DMS 273 (cell line): ENCODE results near the gene RILPL2.
"Not testable (repeated sequence)": the region's sequence is repeated elsewhere in the genome, so short reads cannot be mapped to it uniquely, and the experiment has no call there.

Source experiments
- DNase-seq: peaks from one replicate; lab custom pipeline; 2025; ENCODE audit not compliant: unreplicated experiment; lab: John Stamatoyannopoulos, UW

The RILPL2 gene, protein sequence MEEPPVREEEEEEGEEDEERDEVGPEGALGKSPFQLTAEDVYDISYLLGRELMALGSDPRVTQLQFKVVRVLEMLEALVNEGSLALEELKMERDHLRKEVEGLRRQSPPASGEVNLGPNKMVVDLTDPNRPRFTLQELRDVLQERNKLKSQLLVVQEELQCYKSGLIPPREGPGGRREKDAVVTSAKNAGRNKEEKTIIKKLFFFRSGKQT

DNA sequence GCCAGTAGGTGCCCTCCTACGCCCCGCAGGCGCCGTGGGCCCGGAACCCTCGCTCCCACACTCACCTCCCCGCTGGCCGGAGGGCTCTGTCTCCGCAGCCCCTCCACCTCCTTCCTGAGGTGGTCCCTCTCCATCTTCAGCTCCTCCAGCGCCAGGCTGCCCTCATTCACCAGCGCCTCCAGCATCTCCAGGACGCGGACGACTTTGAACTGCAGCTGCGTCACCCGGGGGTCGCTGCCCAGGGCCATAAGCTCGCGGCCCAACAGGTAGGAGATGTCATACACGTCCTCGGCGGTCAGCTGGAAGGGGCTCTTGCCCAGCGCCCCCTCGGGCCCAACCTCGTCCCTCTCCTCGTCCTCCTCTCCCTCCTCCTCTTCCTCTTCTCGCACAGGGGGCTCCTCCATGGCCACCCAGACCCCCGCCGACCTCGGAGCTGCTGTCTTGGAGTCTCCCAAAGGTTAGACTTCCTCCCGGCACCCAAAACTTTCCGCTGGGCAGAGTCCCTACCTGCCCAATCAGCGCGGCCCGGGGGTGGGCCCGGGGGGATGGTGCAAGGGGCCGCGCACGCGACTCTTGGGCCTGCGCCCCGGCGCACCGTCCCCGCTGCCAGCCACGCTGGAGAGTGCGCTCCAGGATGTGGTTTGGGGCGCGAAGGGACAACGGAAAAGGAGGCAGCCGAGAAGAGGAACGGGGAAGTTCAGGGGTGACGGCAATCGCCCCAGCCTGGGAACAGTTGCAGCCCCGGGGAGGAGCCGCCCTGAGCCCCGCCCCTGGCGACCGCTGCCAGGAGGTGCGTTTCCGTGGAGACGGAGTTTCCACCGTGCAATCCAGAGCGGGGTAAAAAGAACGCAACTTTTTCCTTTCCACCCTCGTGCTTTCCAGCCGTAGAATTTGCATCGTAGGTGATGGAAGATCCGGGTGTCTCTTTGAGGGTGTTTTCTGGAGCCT is at the start of gene RILPL2:
RILPL2 (minus strand) TSS at position 668 of the 948 bp plus-strand sequence; CDS start at position 404, 264 bp downstream.
- peak; percentile 86 for DNase-seq

DNA sequence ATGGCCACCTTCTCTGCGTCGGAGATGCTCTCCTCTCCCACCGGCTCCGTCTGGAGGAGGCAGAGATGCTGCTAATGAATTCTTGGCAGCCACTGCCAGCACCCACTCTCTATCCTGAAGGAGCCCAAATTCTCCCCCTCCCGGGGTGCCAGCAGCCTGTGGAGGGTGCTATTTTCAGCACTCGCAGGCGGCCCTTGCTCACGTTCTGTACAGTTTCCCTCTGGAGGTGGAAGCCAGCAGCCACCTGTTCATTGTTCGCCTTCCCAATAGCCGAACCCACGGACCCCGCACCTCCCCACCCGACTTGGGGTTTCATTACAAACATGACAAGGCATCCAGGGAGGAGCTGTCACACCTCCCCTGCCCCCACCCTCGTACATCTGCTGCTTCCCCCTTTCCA is 49.3 kb upstream of the RILPL2 start:
- no peak for DNase-seq

DNA sequence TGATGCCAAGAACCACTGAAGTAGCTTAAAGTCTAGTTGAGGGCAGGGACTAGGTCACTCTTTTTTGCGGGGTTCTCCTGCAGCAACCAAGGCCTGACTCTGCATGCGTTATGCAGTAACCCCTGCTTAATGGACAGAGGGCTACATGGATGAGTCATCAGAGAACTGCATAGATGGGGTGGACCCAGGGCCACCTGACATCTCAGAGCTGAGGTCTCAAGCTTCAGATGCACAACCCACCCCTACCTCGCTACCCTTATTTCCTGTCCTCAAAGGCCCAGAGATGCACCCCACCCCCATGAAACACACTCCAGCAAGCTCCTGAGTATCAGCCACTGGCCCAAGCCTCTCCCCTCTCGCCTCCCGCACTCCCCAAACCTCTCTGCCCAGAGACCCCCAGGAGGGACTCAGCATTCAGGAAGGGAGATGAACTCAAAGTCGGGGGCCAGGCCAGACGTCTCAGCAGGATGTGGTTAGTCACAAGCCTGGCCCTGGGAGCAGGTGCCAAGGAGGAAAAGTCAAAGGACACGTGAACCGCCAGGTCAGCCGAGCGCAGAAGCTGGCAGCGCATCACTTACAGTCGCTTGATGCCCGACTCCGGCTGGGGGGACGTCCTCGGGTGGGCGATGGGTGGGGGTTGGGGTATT is 47.2 kb upstream of the RILPL2 start:
- no peak for DNase-seq

DNA sequence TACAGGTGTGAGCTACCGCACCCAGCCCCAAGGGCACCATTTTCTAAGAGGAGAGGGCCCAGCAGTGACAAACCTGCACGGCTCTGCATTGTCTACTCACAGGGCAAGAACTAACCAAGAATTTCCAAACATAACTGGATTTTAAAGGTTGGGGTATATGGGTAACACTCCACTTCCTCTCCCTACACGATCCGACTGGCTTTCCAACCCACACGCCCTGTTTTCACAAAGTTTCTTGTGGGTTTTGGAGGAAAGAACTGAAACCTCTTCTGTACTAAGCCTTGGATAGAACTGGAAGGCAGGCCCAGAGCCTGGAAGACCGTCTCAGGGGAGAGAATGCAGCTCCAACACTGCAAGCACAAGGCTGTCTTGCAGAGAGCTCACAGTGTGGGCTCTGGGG is 46.4 kb upstream of the RILPL2 start:
- no peak for DNase-seq

DNA sequence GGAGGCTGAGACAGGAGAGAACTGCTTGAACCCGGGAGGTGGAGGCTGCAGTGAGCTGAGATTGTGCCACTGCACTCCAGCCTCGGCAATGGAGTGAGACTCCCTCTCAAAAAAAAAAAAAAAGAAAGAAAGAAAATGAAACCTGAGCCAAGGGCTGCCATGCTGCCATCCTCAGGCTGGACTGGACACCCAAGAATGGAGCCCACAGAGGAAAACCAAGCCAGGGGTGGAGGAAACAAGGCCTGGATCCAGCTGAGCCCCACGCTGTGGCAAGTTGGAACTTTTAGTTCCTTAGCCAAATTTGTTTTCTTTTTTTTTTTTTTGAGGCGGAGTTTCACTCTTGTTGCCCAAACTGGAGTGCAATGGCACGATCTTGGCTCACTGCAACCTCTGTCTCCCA is 44.8 kb upstream of the RILPL2 start:
- DNase-seq, result not testable (repeated sequence)

DNA sequence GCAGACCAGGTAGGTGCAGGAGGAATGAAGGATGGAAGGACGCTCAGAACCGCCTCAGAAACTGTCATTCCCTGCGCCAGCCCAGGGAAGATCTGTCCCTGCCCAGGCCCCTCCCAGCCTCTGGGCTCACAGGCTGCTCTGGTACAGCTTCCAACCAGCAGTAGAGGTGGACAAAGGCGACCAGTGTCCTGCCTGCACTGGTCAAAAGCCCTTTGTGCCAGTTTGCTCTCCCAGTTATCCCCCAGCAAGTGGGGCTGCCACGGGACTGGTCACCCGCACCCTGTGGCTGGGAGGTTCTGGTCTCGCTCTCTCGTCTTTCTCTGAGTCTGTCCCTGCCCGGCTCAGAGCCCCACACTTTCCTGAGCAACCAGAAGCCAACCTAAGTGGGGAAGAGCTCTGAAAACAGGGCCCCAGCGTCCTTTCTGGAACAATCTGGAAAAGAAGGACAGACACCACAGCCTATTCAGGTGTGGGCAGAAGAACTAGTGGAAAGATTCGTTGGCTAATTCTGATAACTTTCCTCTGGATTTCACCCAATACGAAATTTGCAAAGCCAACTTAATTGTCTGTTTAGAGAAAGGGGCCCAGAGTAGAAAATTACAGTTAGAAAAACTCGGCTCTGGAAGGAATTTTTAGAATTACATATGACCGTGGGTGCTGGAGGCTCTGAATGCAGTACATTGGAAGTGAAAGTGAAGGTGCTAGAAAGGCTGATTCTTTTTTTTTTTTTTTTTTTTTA is 43.1 kb upstream of the RILPL2 start:
- no peak for DNase-seq

DNA sequence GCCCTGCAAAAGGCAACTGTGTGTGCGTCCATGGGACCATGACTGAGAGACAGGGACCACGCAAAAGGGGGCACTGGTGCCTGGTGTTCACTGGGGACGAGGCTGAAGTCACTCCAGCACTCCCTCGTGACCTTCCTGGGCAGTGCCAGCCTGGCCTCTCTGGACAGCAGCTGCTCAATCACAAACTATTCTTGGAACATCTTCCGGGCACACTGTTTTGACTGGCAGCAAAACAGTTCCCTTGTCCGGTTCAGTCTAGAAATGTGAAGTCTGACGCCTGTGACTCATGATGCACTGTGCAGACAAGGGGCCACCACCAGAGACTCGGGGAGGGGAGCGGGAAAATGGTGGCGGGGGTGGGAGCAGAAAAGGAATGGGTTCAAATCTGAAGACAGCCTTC is 42.3 kb upstream of the RILPL2 start:
- no peak for DNase-seq

DNA sequence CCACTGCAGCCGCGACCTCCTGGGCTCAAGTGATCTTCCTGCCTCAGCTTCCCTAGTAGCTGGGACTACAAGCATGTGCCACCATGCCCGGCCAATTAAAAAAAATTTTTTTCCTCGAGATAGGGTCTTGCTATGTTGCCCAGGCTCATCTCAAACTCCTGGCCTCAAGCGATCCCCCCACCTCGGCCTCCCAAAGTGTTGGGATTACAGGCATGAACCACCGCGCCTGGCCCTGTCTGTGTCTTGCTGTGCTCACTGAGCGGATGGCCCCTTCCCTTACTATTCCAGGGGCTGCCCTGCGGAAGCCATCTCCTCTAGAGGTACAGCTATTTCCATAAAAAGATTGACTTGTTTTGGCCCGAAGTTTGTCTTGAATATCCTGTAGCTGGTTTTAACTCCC is 41.6 kb upstream of the RILPL2 start:
- DNase-seq, result no peak

DNA sequence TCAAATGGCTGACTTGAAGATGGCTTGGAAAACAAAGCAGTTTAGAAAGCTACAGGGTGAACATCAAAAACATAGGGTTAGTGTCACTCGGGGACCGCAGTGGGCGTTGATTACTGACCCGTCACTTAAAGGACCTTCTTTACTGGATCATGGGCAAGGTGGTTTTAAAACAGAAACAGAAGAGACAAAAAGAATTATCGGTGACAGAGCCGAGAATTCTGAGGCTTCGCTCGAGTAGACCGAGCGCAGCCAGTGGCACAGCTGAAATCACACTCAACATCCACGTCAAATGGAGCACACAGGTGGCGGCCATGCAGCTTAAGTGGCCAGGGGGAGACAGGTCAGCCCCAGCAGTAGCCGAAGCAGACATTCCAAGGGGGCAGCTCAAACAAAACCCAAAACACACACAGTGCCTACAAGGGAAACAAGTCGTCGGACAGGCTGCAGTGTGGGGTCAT is 38.8 kb upstream of the RILPL2 start:
- DNase-seq, result no peak

DNA sequence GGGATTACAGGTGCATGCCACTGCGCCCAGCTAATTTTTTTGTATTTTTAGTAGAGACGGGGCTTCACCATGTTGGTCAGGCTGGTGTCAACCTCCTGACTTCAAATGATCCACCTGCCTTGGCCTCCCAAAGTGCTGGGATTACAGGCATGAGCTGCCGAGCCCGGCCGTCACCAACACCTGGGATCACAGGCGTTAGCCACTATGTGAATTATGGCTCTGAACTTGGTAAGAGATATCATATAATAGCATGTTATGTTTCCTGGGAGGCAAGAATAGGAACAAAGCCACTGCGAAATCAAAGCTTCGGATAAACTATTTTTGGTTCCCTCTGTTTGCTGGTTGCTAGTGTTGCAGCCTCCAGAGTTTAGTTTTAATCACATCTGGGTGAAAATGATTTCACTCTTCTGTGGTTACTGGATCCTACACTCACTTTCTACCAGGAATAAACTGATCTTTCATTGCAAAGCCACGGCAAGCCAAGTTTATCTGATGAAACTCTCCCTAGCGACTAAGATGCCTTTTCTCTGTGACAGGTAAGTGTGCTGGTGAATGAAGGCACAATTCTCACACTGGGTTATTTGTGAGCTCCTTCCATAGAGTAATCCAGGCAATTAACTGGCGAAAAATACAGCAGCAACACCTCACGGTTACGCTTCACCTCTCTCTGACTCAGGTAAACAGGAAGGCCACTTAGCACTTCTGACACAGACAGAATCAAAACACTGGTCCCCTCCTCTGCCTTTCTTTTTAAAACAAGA is 38.2 kb upstream of the RILPL2 start:
- DNase-seq, result no peak

DNA sequence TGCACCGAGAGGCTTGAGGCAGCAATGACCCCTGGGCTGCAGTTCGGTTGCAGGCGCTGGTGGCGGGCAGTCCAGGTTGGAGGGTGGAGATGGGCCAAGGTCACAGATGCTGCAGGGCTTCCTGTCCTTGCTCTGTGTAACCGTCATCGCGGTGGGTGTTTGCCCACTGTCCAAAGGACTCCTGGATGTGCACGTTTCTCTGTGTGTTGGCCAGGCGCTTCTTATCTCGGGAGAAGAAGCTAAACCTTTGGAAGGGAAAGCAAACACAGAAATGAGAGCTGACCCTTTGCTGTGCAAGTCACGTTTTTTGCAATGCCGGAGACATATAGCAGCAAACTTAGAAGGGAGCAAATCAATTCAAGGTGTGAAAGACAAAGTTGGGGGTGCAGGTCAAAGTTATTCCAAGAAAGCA is 36.0 kb upstream of the RILPL2 start:
- no peak for DNase-seq

DNA sequence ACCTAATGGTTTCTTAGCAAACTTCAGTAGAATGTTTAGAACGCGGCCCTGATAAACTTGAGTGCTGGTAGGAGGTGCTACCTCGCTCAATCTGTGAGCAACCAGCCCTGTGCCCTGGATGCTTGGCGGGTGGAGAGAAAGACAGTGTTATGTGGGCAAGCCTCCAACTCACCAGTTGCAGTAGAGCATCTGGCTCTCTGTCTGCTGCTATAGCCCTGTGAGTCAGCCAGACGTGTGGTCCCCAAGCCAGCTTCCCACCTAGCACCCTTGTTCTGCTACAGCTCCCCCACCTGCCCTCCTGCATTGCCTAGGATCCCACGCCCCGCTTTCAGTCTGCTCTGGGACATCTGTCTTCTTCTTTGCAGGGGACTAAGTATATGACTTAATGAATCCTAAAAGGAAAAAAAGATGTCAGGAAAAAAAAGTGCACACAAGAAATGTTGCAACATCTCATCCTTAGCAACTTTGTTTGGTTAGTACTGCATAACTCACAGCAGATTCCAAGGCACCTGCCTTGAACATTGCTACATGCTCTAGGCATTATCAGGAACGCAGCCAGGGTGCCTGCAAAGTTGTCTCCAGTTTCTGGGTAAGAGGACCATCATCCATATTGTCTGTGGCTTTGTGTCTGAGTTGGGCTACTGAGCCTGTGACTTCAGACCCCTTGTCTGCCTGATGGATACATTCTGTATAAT is 35.0 kb upstream of the RILPL2 start:
- DNase-seq, result peak; percentile 91

DNA sequence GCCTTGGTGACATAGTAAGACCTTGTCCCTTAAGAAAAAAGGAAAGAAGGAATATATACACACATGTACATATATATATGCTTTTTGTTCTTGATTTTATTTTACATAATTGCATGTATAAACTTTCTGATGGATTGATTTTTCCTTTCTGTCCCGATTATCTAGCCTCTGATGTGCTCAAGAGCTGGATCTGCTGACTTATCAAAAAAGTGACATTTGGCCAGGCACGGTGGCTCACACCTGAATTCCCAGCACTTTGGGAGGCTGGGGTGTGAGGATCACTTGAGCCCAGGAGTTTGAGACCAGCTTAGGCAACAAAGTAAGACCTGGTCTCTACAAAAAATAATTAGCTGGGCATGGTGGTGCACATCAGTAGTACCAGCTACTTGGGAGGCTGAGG is 33.5 kb upstream of the RILPL2 start:
- DNase-seq, result no peak

DNA sequence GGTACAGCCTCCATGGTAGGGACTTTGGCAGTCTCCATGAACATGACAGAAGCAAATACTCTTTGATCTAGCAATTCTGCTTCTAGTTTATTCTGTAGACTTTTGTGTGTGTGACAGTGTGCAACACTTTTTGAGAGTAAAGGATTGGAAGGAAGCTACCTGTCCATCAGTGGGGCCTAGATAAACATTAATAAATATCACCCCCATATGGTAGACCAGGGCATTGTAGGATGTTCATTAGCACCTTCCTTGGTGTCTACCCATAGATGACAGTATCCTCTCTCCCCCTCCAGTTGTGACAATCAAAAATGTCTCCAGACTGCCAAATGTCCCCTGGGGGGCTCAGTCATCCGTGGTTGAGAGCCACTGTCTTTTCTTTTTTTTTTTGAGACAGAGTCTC is 32.3 kb upstream of the RILPL2 start:
- peak; percentile 16 for DNase-seq

DNA sequence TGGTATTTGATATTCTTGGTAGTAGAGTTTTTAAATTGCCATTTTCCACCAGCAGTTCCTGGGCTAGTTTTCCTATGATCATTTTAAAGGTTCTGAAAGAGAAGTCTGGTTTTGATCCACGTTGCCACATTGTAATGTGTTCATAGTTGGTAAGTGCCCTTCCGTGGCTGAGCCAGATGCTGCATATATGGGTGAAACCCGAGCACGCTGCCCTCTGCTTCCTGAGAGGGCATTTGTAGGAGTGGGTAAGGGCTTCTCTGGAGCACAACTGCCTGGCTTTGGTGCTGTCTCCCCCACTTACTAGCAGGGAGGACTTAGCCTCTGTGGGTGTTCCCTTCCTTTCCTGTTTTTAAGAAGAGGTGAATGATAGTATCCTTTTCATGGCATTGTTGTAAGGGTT is 28.6 kb upstream of the RILPL2 start:
- DNase-seq, result peak; percentile 61

DNA sequence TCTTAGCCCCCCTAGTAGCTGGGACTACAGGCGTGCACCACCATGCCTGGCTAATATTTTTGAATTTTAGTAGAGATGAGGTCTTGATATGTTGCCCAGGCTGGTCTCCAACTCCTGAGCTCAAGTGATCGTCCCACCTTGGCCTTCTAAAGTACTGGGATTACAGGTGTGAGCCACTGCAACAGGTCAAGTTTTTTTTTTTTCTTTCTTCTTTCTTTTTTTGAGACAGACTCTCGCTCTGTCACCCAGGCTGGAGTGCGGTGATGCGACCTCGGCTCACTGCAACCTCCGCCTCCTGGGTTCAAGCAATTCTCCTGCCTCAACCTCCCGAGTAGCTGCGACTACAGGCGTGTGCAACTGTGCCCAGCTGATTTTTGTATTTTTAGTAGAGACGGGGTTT is 26.7 kb upstream of the RILPL2 start:
- DNase-seq, result not testable (repeated sequence)

DNA sequence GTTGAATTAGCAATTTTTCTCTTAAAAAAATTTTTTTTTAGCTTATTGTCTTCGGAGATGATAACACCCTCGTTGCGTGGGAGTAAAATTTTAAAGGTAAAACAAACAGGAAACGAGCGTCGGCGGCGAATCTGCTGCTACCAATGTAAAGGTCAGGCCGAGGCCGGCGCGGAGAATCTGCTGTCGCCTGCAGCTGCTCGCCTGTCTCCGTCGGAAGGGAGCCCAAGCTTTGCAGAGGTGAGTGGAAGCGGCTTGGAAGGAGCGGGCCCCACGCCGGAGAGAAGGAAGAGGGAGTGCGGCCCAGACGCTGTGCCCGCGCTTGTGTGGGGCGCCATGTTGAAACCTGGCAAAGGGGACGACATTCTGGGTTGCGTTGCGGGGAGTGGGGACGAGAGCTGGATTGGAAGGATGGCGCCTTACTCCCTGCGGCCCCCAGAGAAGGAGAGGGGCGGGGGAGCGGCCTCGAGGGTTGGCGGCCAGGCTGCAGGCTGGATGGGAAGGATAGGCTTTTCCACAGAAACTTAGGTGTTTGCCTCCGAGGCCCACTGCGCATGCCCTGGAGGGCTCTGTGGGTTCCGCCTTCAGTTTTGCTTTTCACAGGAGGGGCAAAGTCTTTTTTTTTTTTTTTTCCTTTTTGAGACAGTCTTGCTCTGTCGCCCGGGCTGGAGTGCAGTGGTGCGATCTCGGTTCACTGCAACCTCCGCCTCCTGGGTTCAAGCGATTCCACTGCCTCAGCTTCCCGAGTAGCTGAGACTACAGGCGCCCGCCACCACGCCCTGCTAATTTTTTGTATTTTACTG is 21.7 kb upstream of the RILPL2 start, which contains the start of gene SNRNP35:
SNRNP35 (plus strand) TSS at position 160 of the 800 bp plus-strand sequence. CDS start 7,402 bp downstream, outside the sequence.
- peak; percentile 88 for DNase-seq

DNA sequence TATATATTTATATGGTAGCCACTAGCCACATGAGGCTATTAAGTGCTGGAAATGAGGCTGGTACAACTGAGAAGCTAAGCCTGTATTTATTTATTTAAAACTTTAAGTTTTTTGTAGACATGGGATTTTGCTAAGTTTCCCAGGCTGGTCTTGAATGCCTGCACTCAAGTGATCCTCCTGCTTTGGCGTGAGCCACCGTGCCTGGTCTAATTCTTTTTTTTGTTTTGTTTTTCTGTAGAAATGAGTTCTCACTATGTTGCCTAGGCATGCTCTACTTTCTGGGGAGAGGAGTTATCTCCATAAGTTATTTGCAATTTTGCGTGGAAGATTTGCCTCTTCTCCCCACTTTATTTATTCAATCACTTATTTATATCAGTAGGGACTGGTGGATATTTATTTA is 16.7 kb upstream of the RILPL2 start:
- DNase-seq, result peak; percentile 18

DNA sequence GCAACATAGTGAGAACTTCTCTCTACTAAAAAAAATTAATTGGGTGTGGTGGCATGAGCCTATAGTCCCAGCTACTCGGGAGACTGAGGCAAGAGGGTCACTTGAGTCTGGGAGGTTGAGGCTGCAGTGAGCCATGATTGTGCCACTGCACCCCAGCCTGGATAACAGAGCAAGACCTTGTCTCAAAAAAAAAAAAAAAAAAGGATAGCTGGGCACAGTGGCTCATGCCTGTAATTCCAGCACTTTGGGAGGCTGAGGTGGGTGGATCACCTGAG is 15.7 kb upstream of the RILPL2 start:
- DNase-seq, result not testable (repeated sequence)
